Right lobe of liver (tissue), 6 donors: ENCODE data around the gene GRM5. TPM values are rescaled to one million over a fixed set of nuclear protein-coding genes. Genes with fewer than 3 reads are reported as not detected.
A peak's percentile ranks its signal among the peaks of the same experiment; 100 is the strongest.

Experiments
- ATAC-seq, 4 donors: fragments of 200-7000 bp; cut with Tn5 transposase; one replicate each; pipeline ENCODE4 v1.9.1; 2020; ENCODE audit warnings: mild to moderate bottlenecking in 4 of 4, moderate library complexity in 4 of 4
- DNase-seq, 3 donors: peaks; one replicate each; pipeline ENCODE4 v3.0.0-alpha.2; 2020
- H3K27ac ChIP-seq, 3 donors: fragments of 200-600 bp; one replicate each; pipeline ENCODE4 v1.8.0; 2022
- H3K27me3 ChIP-seq, 2 donors: fragments of 200-600 bp; one replicate each; pipeline ENCODE4 v1.8.0; 2022
- H3K36me3 ChIP-seq, 4 donors: fragments of 200-600 bp; sonication (generic) in 1 of 4; one replicate each; pipeline versions ENCODE4 v1.5.1 to v1.8.0; 2017 to 2022; ENCODE audit warnings: control low read depth in 1 of 4
- H3K4me1 ChIP-seq, 4 donors: fragments of 200-600 bp; sonication (generic) in 1 of 4; one replicate each; pipeline versions ENCODE4 v1.5.1 to v1.8.0; 2017 to 2022; ENCODE audit warnings: control low read depth in 1 of 4
- H3K4me3 ChIP-seq, 3 donors: fragments of 200-600 bp; one replicate each; pipeline ENCODE4 v1.8.0; 2022
- H3K9me3 ChIP-seq, 4 donors: fragments of 200-600 bp; sonication (generic) in 1 of 4; one replicate each; pipeline versions ENCODE4 v1.5.1 to v1.8.0; 2017 to 2022; ENCODE audit warnings: control low read depth in 1 of 4
- POLR2A ChIP-seq: fragments of 450-650 bp; IDR thresholded peaks from one replicate; pipeline ENCODE4 v1.6.1; 2017; ENCODE audit warnings: antibody characterized with exemption, mild to moderate bottlenecking
- WGBS: methylation state at CpG from one replicate; pipeline ENCODE4 v1.1.6; 2018; ENCODE audit warnings: low coverage, low lambda C conversion rate; ENCODE audit not compliant: insufficient coverage; ENCODE audit errors: missing lambda C conversion rate; 5-methylcytosine and 5-hydroxymethylcytosine counted together
- intact Hi-C, 2 donors: fragments of 100-400 bp; cut with DNase I; formaldehyde crosslinking; loops; one replicate each; pipeline versions ENCODE4 v1.11.2 to v1.14.1; 2022
- total RNA-seq, 6 experiments: library from RNA; depleted of rRNA in 2 of 6; stranded (reverse); fragments of >200 nt in 2 of 6; fragmentation: NEBNext Ultra II Directional in 3 of 6; extraction: Animal tissue kit (Norgen Biotek cat#: 25700) in 3 of 6; gene quantifications; one replicate each; pipeline versions ENCODE4 v1.1.0 to v1.2.4, GENCODE V29; 2016 to 2023
- TF ChIP-seq, protein P1 (sequence below), 4 donors: fragments of 200-600 bp in 3 of 4; fragments of 450-650 bp in 1 of 4; IDR thresholded peaks; one replicate each; pipeline versions ENCODE4 v1.5.1 to v1.8.0; 2016 to 2022; ENCODE audit warnings: antibody characterized with exemption in 4 of 4, mild to moderate bottlenecking in 2 of 4
- donor health status: DM: no; HTN: yes; CAD: no.
- donor health status: DM: no; HTN: no; CAD: no.
- donor health status: DM: no; HTN: no; CAD: no.
- donor health status: DM: no; HTN: yes; CAD: no.
- donor health status: DM: no; HTN: yes; CAD: no.

GRM5 gene
- total RNA-seq, 6 experiments from 2014 or later: not detected

GRCh38 chr11:88814076-88814475 lies 251.7 kb downstream of the GRM5 start:
- Histone ChIP-seq H3K36me3 (no peaks in the 10 kb centered on the region), H3K9me3 (no peaks in the 10 kb centered on the region), H3K4me3 (no peak overlapping the region), H3K27ac (no peak overlapping the region), H3K4me1 (peaks cover 0 to 25% (median 0%) of the 10 kb centered on the region in 4 donors), H3K27me3 (no peaks in the 10 kb centered on the region)
- DNase-seq (no peak), ATAC-seq (peak in 3 of 4 donors; percentile 33 to 77 (median 38))
- 0% methylated on average over 1 of the region's 1 CpG for WGBS
- no peak for TF ChIP-seq POLR2A
- TF ChIP-seq, protein P1, sequence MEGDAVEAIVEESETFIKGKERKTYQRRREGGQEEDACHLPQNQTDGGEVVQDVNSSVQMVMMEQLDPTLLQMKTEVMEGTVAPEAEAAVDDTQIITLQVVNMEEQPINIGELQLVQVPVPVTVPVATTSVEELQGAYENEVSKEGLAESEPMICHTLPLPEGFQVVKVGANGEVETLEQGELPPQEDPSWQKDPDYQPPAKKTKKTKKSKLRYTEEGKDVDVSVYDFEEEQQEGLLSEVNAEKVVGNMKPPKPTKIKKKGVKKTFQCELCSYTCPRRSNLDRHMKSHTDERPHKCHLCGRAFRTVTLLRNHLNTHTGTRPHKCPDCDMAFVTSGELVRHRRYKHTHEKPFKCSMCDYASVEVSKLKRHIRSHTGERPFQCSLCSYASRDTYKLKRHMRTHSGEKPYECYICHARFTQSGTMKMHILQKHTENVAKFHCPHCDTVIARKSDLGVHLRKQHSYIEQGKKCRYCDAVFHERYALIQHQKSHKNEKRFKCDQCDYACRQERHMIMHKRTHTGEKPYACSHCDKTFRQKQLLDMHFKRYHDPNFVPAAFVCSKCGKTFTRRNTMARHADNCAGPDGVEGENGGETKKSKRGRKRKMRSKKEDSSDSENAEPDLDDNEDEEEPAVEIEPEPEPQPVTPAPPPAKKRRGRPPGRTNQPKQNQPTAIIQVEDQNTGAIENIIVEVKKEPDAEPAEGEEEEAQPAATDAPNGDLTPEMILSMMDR (IDR thresholded peaks at IDR 0.05): no peak
- intact Hi-C loops: no loop called here

- no peaks in the 10 kb centered on the region for H3K27me3 ChIP-seq
- TF ChIP-seq, protein P1 (IDR thresholded peaks at IDR 0.05): no peak
- no peak for TF ChIP-seq POLR2A
- H3K4me1 ChIP-seq: peaks cover 0 to 19% (median 0%) of the 10 kb centered on the region in 4 donors
- H3K27ac ChIP-seq: no peak overlapping the region
- WGBS: 48% methylated on average over 1 of the region's 1 CpG
- ATAC-seq: peak in 1 of 4 donors; percentile 68
- intact Hi-C loops: no loop called here
- no peak for DNase-seq
- H3K4me3 ChIP-seq: no peak overlapping the region
- H3K9me3 ChIP-seq: no peaks in the 10 kb centered on the region
- no peaks in the 10 kb centered on the region for H3K36me3 ChIP-seq
Observed at GRCh38 chr11:88813233-88813915, 252.4 kb downstream of the GRM5 start.

- intact Hi-C loops: no loop called here
Observed at GRCh38 chr11:88810420-88811097, 255.2 kb downstream of the GRM5 start.

GRCh38 chr11:88809126-88809525 lies 256.7 kb downstream of the GRM5 start:
- ATAC-seq: no peak
- H3K9me3 ChIP-seq: no peaks in the 10 kb centered on the region
- H3K27ac ChIP-seq: no peak overlapping the region
- H3K4me3 ChIP-seq: no peak overlapping the region
- H3K27me3 ChIP-seq: no peaks in the 10 kb centered on the region
- intact Hi-C loops: no loop called here
- peaks cover 0 to 19% (median 0%) of the 10 kb centered on the region in 4 donors for H3K4me1 ChIP-seq
- TF ChIP-seq, protein P1 (IDR thresholded peaks at IDR 0.05): no peak
- TF ChIP-seq POLR2A: no peak
- DNase-seq: no peak
- H3K36me3 ChIP-seq: no peaks in the 10 kb centered on the region
- 72% methylated on average over 1 of the region's 1 CpG for WGBS

More at GRCh38 chr11:88810420-88811097, 255.2 kb downstream of the GRM5 start:
- TF ChIP-seq, protein P1 (IDR thresholded peaks at IDR 0.05): no peak
- TF ChIP-seq POLR2A: no peak
- no peaks in the 10 kb centered on the region for H3K9me3 ChIP-seq
- WGBS: 42% methylated on average over 3 of the region's 3 CpGs
- no peak for DNase-seq
- no peaks in the 10 kb centered on the region for H3K27me3 ChIP-seq
- ATAC-seq: peak; percentile 36 to 88 (median 78)
- no peaks in the 10 kb centered on the region for H3K36me3 ChIP-seq
- no peak overlapping the region for H3K4me3 ChIP-seq
- peak overlapping the region in 1 of 3 donors; percentile 10 for H3K27ac ChIP-seq
- H3K4me1 ChIP-seq: peaks cover 0 to 19% (median 0%) of the 10 kb centered on the region in 4 donors
